ENCODE results near the gene C1QTNF9.
"Not testable (repeated sequence)": the region's sequence is repeated elsewhere in the genome, so short reads cannot be mapped to it uniquely, and the experiment has no call there.

Gene C1QTNF9

GRCh38 chr13:24281188-24282008 lies 28.0 kb upstream of the C1QTNF9 start:
- DNase-seq (ENCODE audit: insufficient read length, low spot score) (no peak), FAIRE-seq (no peak)

- FAIRE-seq, result no peak
- DNase-seq (ENCODE audit: insufficient read length, low spot score), result no peak
Measured at GRCh38 chr13:24282256-24282655, 27.1 kb upstream of the C1QTNF9 start.

GRCh38 chr13:24284889-24285565 lies 24.4 kb upstream of the C1QTNF9 start:
- no peak for FAIRE-seq

GRCh38 chr13:24286624-24287023 lies 22.8 kb upstream of the C1QTNF9 start:
- FAIRE-seq, result no peak
- no peak for DNase-seq (ENCODE audit: insufficient read length, low spot score)

More at GRCh38 chr13:24284889-24285565, 24.4 kb upstream of the C1QTNF9 start:
- DNase-seq (ENCODE audit: insufficient read length, low spot score), result no peak

- DNase-seq (ENCODE audit: insufficient read length, low spot score) (no peak), FAIRE-seq (no peak)
Measured at GRCh38 chr13:24287748-24288287, 21.6 kb upstream of the C1QTNF9 start.

GRCh38 chr13:24288870-24289269 lies 20.5 kb upstream of the C1QTNF9 start:
- FAIRE-seq (no peak), DNase-seq (ENCODE audit: insufficient read length, low spot score) (no peak)

GRCh38 chr13:24290280-24290932 lies 19.0 kb upstream of the C1QTNF9 start:
- FAIRE-seq, result no peak
- no peak for DNase-seq (ENCODE audit: insufficient read length, low spot score)

GRCh38 chr13:24292481-24292880 lies 16.9 kb upstream of the C1QTNF9 start:
- no peak for DNase-seq (ENCODE audit: insufficient read length, low spot score)
- no peak for FAIRE-seq

- FAIRE-seq, result no peak
- no peak for DNase-seq (ENCODE audit: insufficient read length, low spot score)
Measured at GRCh38 chr13:24293746-24294145, 15.6 kb upstream of the C1QTNF9 start.

- FAIRE-seq, result no peak
- DNase-seq (ENCODE audit: insufficient read length, low spot score), result no peak
Measured at GRCh38 chr13:24299488-24300114, 9.8 kb upstream of the C1QTNF9 start.

- no peak for DNase-seq (ENCODE audit: insufficient read length, low spot score)
- FAIRE-seq, result no peak
Measured at GRCh38 chr13:24301434-24301833, 7.9 kb upstream of the C1QTNF9 start.

GRCh38 chr13:24301911-24302310 lies 7.5 kb upstream of the C1QTNF9 start:
- DNase-seq (ENCODE audit: insufficient read length, low spot score), result no peak
- no peak for FAIRE-seq

- DNase-seq (ENCODE audit: insufficient read length, low spot score) (no peak), FAIRE-seq (no peak)
Measured at GRCh38 chr13:24304620-24305019, 4.8 kb upstream of the C1QTNF9 start.

- no peak for FAIRE-seq
Measured at GRCh38 chr13:24306632-24307031, 2.7 kb upstream of the C1QTNF9 start.

GRCh38 chr13:24307211-24308067 lies 1.9 kb upstream of the C1QTNF9 start:
- no peak for FAIRE-seq
- DNase-seq (ENCODE audit: insufficient read length, low spot score), result no peak

More at GRCh38 chr13:24306632-24307031, 2.7 kb upstream of the C1QTNF9 start:
- DNase-seq (ENCODE audit: insufficient read length, low spot score), result peak; percentile 10

GRCh38 chr13:24308068-24308445 lies 1.3 kb upstream of the C1QTNF9 start:
- no peak for FAIRE-seq
- DNase-seq (ENCODE audit: insufficient read length, low spot score), result no peak

- FAIRE-seq, result no peak
- DNase-seq (ENCODE audit: insufficient read length, low spot score), result no peak
Measured at GRCh38 chr13:24308488-24309020, 826 bp upstream of the C1QTNF9 start.

GRCh38 chr13:24313439-24313838 lies 4.1 kb downstream of the C1QTNF9 start:
- no peak for FAIRE-seq

GRCh38 chr13:24317835-24318234 lies 8.5 kb downstream of the C1QTNF9 start:
- DNase-seq (ENCODE audit: insufficient read length, low spot score); FAIRE-seq: not testable (repeated sequence)

More at GRCh38 chr13:24313439-24313838, 4.1 kb downstream of the C1QTNF9 start:
- DNase-seq (ENCODE audit: insufficient read length, low spot score), result no peak

Measured in HTR-8/SVneo (cell line).